GM11168 (cell line): Measurements from ENCODE around the gene ZNHIT1.

Experiments
- in situ Hi-C: fragments of 300-500 bp; cut with MboI; formaldehyde crosslinking; loops from one replicate; pipeline ENCODE4 v1.12.0; 2022; ENCODE audit warnings: low sequenced_read_pairs; ENCODE audit not compliant: unreplicated experiment

The ZNHIT1 gene

DNA sequence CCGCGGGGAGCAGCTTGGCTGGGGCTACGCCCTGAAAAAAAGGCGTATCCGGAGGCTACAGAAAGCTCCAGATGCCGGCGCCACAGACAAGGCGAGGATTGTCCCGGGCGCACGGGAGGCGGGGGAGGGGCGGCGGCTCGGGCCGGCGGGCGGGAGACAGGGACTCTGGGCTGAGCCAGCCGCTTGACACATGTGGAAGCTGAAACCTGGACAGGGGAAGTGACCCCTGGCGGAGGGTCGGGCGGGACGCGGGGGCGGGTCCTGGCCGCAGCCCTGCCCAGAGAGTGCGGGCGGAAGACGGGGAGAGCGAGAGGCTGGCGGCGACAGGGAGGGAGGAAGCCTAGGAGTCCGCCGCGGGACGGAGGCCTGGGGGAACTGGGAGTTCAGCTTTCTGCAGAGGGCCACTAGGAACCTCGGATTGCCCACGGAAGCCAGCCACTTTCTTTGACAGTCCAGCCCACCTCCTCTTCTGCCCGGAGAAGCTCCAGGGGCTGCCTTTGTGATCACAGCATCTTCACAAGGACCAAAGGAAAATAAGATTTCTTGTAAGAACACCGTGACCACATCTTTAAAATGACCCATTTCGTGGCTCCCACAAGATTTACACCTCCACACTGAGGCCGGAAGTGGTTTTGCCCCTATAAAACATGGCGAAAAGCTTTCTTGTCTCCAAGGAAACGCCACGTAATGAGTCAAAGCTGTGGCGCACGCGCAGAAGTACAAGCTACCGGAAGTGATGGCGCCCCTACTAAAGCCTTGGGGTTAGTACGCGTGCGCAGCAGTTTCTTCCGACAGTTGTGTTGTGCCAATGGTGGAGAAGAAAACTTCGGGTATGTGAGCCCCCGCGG lies at the start of gene ZNHIT1, which contains the start of gene PLOD3:
TSS of gene ZNHIT1 (plus strand) at position 778 of the 848 bp plus-strand sequence. CDS start at position 809, 31 bp downstream.
TSS of gene PLOD3 (minus strand) at position 194 of the 848 bp plus-strand sequence. CDS start 307 bp downstream, outside the sequence.
- in situ Hi-C loops = no loop called here

DNA sequence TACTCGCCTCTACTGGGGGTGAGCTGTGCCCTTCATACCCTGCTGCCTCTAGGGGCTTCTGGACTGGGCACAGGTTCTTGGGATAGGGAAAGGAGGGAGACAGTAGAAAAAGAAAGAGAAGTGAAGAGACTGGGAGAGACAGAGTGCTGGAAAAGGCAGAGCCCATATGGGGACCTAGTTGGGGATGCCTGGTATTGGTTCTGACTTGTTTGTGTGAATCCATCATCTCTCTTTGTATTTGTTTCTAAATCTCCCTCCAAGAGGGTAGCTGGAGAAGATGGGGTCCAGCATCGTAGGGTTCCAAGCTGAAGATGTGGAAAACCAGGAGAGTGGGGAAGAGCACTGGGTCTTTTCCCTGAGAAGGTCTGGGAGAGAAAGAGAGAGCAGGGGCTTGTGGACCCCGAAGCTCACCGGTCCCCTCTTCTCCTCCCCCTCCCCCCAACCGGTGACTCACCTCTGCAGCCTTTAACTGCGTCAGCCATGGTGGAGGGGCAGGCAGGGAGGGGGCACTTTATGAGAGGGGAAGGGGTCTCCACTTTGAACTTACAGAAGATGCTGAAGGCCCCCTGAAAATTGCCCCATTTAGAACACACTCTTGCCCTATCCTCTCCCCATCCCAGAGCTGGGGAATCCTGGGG lies 49.4 kb upstream of the ZNHIT1 start:
- in situ Hi-C loops = no loop called here

DNA sequence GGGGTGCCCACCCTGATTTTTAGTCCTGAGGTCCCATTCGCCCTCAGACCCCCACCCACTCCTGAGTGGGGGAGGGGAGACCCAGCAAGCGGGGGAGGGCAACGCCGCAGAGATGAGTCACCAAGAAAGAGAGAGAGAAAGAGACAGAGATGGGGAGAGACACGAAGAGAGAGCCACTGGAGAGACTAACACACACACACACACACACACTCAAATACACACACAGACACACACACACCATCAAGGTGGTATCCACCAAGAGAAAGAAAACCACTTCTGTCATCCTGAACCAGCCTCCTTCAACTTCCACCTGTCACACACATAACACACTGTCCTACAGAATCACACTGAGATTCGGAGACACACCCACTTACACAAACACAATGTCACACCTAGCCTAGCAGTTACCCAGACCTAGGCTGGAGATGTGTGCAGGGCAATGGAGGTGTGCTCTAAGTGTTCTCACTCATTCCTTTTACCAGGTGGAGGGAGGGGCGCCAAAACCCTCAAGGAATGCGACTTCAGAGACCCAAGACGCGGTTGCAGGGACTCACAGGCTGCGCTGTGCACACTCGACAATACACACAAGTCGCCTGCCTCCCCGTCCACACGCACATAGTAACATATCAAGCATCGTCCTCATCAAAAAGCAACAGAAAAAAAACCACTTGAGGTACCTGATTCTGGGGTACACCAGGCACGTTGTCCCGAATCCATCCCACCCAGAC lies 48.7 kb upstream of the ZNHIT1 start:
- in situ Hi-C loops = no loop called here

DNA sequence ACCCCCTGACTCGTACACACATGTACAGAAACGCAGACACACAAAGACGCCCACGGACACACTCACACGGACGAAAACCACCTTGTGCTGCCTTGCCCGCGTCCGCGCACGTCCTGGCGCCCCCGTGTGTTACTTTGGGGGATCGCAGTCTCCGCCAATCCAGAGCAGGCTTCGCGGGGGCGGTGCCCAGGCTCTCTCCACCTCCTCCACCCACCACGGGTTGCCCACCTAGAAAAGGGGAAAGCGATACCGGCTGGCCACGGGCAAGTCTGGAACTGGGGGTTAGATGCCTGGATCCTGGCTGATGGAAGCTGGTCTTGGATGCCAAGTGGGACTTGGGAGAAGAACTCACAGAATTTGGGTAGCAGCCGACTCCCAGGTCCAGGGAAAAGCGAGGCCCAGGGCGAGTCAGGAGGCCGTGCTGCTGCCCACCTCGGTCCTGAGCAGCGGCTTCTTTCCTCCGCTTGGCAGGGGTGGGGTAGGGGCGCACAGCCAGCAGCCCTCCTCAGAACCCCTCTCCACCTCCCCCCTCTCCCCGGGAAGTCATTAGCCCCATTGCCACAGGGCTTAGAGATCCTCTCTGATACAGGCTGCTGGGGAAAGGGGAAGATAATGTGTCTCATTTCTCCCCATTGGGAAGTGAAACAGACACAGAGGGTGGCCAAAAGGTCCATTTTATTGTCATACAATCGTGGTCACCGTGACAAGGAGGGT lies 48.0 kb upstream of the ZNHIT1 start:
- in situ Hi-C loops = no loop called here

DNA sequence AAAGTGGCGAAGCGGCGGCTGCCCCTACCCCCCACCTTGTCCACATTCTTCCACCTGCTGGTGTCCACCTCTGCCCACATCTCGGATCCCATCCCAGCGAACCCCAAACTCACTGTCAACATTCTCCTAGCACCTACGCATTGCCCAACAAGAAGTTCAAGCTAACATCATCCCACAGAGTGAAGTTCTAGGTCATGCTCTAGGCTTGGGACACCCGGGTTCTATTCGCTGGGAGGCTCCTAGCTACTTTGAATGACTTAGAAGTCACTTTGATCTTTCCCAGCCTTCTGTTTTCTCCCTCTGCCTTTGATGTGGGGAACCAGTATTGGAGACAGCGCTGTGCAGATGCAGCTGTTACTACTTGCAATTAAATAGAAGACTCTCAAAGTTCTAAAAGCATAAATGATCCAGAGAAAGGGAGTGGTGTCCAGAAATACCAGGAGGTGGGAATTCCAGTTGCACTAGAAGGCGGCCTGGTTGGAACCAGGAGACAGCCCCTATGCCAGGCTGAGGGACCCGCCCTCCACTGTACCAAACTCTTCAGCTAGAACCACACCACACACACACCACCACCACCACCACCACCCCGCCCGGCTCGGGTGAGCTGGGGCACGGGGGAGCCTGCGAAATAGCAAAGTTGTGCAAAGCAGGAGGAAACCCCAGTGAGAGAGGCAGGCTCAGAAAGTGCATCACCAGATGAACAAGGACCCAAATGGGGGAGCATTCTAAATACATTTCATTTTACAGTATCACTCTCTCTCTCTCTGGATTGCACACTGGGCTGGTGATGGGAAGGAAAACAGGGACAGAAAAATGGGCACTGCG lies 47.1 kb upstream of the ZNHIT1 start:
- in situ Hi-C loops = no loop called here

DNA sequence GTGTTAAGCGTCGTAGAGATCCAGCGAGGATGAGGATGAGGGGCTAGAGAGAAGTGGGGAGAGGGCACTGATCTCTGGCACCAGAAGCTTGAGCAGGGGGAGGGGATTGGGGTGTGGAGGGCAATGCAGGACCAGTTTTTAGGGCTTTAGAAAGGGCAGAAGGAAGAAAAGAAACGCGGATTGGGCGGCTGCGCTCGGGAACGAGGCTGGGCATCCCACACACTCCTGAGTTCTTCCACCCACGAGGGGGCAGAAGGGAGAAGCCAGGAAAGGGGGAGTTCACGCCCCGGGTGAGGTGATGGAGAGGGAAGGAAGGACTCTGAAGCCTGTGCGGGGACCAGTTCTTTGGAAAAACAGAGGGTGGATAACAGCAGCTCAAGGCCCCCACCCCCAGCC lies 46.5 kb upstream of the ZNHIT1 start:
- in situ Hi-C loops = no loop called here

DNA sequence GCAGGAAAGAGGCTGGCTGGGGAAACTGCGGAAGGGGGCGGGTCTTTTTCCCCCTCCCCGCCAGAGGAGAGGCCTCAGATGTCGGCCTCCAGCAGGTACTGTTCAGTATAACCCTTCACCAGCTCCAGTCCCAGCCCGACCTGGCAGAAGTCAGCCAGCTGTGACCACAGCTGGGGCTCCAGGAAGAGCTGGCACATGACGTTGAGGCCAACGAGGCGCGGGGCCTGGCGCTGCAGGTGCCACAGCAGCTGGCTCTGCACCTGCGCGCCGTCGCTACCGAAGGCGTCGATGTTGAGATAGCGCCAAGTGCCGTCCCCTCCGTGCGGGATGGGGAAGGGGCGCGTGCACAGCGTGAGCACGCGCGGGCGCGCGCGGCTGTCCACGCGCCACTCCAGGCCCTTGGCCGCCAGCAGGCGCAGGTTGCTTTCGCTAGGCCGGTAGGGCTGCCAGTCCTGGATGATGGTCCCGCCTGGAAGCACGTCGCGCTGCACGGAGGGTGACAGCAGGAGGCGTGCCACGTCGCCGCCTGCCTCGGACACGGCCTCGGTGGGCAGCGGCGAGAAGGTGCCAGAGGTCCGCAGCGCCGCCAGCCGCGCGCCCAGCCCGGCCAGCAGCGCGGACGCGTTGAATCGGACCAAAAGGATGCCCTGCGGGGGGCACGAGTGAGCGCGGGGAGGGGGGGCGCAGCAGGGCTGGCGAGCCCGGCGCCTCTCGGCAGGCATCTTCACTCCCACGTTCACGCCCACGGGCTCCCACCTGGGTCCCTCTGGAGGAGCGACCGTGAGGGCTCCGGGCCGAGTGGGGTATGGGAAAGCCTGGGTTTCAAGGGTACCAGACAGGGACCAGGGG lies 45.7 kb upstream of the ZNHIT1 start:
- in situ Hi-C loops = no loop called here

DNA sequence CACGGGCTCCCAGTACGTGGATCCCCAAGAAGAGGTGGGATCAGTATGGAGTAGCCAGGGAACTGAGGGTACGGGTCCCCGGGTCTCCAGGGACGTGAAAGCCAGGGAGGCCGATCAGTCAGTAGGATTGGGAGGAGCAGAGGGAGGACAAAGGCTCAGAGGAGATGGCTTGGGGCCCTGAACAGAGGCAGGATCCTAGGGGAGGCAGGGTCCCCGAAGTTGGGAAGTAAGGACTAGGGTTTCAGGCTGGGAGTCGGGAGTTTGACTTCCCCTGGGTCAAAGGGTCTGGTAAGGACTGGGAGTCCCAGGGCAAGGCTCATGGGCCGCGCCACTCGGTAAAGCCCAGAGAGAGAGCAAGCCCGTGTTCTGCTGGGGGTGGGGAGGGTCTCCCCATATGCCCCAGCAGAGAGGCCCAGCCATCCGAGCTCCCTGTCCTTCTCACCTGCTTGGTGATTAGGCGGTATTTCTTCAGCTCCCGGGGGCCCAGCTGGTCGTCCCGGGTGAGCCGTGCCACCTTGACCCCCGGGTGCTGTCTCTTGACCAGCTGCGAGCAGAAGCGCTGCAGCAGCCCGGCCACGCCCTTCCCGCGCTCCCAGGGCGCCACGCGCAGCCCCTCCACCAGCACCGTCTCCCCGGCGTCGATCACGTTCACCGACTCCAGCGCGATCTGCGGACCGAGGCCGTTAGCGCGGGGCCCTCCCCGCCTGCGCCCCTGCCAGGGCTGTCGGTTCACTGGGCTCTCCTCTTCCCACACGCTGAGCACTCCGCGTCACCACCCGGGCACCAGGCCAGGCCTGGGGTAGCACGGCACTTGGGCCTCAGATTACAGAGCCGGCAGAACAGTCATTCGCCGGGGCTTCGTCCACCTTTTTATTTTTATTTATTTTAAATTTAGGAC lies 44.9 kb upstream of the ZNHIT1 start:
- in situ Hi-C loops = no loop called here

DNA sequence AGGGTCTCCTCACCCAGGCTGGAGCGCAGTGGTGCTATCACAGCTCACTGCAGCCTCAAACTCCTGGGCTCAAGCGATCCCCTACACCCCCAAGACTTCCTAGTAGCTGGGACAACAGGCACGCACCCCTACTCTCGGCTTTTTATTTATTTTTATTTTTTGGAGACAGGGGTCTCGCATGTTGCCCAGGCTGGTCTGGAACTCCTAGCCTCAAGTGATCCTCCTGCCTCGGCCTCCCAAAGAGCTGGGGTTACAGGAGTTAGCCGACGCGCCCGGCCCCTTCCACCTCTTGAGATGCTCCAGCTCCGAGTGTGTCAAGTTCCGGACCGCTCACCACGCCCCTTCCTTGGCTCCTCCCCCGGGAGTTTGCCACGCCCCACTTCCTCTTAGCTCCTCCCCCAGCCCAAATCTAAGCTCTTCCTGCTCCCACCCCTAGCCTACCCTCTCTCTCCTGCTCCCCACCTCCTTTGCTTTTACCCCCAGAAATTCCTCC lies 44.2 kb upstream of the ZNHIT1 start:
- in situ Hi-C loops = no loop called here

DNA sequence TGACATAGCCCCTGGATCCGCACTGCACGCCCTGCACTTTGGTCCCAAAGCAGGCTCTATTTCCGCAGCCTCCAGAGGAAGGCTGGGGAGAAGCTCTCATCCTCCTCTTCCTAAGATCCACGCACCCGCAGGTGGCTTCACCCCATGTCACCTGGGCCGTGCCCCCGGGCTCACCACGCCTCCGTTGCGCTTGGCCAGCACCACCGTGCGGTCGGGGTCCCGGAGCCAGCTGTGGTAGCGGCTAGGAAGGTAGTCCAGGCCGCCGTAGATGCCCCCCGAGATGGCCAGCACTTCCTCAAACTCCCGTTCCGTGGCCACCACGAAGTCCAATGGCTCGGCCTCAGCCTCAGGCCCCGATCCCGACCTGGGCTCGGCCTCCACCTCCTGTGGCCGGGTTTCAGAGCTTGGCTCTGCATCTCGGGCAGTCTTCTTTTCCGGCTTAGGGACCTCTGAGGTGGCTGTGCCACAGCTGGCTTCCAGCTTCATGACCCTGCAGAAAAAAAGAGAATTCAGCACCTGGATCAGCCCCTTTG lies 43.6 kb upstream of the ZNHIT1 start:
- in situ Hi-C loops = no loop called here

DNA sequence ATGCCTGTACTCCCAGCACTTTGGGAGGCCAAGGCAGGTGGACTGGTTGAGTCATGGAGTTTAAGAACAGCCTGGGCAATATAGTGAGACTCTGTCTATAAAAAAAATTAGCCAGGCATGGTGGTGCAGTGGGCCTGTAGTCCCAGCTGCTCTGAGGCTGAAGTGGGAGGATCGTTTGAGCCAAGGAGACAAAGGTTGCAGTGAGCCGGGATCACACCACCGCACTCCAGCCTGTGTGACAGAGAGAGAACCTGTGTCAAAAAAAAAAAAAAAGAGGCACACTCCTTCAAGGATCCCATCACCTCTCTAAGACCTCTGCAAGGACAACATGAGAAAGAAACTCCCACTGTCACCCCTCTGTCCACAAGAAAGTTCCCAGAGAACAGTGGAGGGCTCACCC lies 42.3 kb upstream of the ZNHIT1 start:
- in situ Hi-C loops = no loop called here

DNA sequence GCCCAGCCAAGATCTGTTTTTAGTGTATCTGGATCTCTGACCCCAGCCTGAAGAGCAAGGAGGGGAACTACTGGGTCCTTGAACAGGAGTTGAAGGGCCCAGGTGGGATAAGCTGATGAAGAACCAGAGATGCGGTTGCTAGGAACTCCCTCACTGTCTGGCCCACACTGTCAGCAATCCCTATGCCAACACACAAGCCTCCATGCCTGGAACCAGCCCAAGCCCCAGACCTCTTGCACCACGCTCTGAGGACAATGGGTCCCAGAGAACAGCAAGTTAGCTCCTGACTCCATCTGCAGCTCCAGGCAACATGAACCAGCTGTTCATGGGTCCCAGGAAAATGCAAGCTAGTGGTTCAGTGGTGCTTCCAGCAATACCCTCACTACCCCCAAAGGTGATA lies 40.3 kb upstream of the ZNHIT1 start:
- in situ Hi-C loops = no loop called here

DNA sequence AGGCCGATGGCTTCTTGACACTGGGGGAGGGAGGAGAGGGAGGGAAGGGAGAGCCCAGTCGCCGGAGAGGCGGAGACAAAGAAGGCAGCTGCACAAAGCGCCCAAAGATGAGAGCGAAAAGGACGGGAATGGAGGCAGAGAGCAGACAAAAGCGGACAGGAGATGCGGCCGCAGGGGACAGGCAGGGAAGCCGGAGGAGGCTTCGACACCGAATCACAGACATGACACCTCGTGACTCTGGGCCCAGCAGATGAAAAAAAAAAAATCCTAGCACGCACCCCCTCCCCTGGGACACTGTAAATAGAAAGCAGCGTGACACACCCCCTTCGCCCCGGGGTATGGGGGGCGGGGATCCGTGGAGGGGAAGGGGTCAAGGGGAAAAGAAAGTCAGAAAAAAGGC lies 38.8 kb upstream of the ZNHIT1 start:
- in situ Hi-C loops = no loop called here

DNA sequence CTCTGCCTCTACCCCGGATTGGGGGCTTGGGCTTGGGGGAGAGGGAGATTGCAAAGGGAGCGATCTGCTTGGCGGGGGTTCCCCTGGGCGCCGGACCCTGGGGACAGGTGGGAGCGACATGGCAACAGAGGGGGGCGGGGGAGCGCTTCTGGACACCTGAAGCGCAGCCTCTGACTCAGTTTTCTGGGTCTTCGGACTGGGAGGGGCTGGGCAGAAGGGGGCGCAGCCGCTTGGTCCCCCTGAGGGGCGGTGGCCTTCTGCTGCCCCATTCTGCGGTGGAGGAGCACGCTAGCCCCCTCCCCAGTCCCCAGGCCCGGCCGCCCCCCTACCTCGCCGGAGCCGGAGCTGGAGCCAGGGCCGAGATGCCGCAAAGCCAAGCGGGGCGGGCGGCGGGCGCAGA lies 38.3 kb upstream of the ZNHIT1 start:
- in situ Hi-C loops = no loop called here

DNA sequence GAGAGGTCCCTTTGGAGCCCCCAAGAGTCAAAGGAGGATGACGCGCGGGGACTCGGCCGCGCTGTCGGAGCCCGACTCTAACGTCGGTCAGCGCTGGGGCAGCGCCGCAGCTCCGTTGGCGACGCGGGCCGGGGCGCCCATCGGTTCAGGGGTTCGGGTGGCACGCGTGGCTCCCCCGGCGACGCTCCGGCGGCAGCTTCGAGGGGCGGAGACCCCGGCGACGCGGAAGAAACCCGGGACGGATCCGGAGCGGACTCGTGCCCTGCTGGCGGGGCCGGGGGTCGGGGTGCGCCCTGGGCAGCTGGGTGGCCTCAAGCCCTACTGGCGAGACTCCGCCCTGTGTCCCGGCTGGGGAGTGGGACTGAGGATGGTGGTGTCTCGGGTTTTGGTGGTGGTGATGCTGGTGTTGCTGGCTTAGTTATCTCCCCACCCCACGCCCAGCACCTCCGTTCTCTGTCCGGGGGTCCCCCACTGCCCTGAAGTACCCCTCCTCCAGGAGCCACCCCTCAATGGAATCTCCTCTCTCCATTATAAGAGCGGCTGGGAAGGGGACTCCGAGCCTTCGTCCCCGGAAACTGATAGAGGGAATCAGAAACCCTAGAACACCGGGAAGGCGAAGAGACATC lies 37.7 kb upstream of the ZNHIT1 start, which contains the start of gene NAT16:
TSS of gene NAT16 (minus strand) at position 164 of the 626 bp plus-strand sequence. CDS start 5,486 bp downstream, outside the sequence.
- in situ Hi-C loops = no loop called here

DNA sequence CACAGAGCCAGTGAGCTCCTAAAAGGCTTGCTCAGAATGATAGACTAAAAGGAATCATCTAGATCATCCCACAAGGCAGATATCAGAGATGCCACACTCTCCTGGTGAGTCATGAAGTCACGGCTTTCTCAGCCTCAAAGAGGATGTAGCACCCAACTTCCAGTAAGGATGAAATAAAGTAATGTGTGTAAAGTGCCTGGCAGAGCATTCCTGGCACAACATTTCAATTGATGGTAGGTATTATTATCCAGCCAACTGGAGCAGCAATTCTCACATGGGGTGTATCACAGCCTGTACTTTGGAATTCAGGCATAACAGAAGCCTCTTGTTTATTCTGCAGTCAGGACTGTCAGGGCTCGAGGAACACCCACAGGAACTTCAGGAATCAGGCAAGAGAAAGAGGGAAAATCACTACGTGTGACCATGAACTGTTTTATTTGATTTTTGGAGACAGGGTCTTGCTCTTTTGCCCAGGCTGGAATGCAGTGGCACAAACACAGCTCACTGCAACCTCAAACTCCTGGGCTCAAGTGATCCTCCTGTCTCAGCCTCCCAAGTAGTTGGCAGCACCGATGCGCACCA lies 32.6 kb upstream of the ZNHIT1 start:
- in situ Hi-C loops = no loop called here
